Endothelial cell of umbilical vein (primary cell): ENCODE results near the gene RNU2-63P.

ENCODE experiments used
- EZH2 ChIP-seq: IDR thresholded peaks from 2 replicates; pipeline ENCODE4 v1.6.1; 2012; ENCODE audit warnings: borderline replicate concordance, low read depth, mild to moderate bottlenecking, moderate library complexity, low read length, inconsistent platforms; ENCODE audit not compliant: severe bottlenecking
- POLR2A ChIP-seq: IDR thresholded peaks from 2 replicates; pipeline ENCODE4 v1.6.1; 2012; ENCODE audit warnings: low read depth, mild to moderate bottlenecking, control low read depth, low read length
- POLR2AphosphoS5 ChIP-seq: IDR thresholded peaks from 2 replicates; pipeline ENCODE4 v1.6.1; 2012; ENCODE audit warnings: low read depth, mild to moderate bottlenecking, control low read depth, low read length, moderate library complexity; ENCODE audit not compliant: insufficient read depth
- TF ChIP-seq, protein P1 (sequence below), 2 donors: IDR thresholded peaks; 1 replicate in 1 of 2; 2 replicates in 1 of 2; pipeline ENCODE4 v1.5.1; 2011; ENCODE audit warnings: low read length in 2 of 2, mild to moderate bottlenecking in 2 of 2, moderate library complexity in 2 of 2, control low read depth in 1 of 2, inconsistent platforms in 1 of 2, low read depth in 1 of 2; ENCODE audit not compliant: insufficient read depth in 1 of 2; ENCODE audit errors: extremely low read depth in 1 of 2

DNA sequence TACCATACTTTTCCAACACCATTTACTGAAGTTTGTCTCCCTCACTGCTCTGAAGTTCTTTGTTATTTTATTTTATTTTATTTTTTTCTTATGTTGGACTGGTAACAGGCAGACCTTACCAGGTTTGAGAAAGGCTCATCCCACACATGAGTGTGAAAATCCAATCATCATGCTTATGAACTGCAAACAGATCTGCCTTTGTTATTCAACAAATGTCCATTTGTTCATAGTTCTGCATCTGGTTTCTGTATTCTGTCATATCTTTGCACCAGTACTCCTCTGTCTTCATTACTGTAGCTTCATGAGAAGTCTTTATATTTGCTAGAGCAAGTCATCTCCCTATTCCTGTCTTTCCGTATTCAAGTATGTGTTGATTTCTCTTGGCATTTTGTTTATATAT lies 5.3 kb downstream of the RNU2-63P start:
- TF ChIP-seq POLR2A (no peak), EZH2 (no peak), POLR2AphosphoS5 (no peak)
- TF ChIP-seq, protein P1, sequence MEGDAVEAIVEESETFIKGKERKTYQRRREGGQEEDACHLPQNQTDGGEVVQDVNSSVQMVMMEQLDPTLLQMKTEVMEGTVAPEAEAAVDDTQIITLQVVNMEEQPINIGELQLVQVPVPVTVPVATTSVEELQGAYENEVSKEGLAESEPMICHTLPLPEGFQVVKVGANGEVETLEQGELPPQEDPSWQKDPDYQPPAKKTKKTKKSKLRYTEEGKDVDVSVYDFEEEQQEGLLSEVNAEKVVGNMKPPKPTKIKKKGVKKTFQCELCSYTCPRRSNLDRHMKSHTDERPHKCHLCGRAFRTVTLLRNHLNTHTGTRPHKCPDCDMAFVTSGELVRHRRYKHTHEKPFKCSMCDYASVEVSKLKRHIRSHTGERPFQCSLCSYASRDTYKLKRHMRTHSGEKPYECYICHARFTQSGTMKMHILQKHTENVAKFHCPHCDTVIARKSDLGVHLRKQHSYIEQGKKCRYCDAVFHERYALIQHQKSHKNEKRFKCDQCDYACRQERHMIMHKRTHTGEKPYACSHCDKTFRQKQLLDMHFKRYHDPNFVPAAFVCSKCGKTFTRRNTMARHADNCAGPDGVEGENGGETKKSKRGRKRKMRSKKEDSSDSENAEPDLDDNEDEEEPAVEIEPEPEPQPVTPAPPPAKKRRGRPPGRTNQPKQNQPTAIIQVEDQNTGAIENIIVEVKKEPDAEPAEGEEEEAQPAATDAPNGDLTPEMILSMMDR (IDR thresholded peaks at IDR 0.05; ENCODE audit: extremely low read depth in 1 of 2, insufficient read depth in 1 of 2, low read depth in 1 of 2, low read length in 2 of 2): no peak
